ENCODE data around the gene TMEM141. TPM values are rescaled to one million over a fixed set of nuclear protein-coding genes. Genes with fewer than 3 reads are reported as not detected.
A peak's percentile ranks its signal among the peaks of the same experiment; 100 is the strongest.
"Not testable (repeated sequence)": the region's sequence is repeated elsewhere in the genome, so short reads cannot be mapped to it uniquely, and the experiment has no call there.

The TMEM141 gene
- total RNA-seq, 2 donors from 2014 or later: 81.1 to 85.7 TPM

GRCh38 chr9:136765745-136766409 lies 25.3 kb upstream of the TMEM141 start:
- intact Hi-C loops (cut with DNase I); ATAC-seq; DNase-seq: not testable (repeated sequence)

- peak; percentile 69 for DNase-seq
- ATAC-seq; intact Hi-C loops (cut with DNase I): not testable (repeated sequence)
Measured at GRCh38 chr9:136766410-136767120, 24.6 kb upstream of the TMEM141 start.

GRCh38 chr9:136769710-136770191 lies 21.4 kb upstream of the TMEM141 start:
- intact Hi-C loops (cut with DNase I): no loop called here
- no peak for DNase-seq

DNA sequence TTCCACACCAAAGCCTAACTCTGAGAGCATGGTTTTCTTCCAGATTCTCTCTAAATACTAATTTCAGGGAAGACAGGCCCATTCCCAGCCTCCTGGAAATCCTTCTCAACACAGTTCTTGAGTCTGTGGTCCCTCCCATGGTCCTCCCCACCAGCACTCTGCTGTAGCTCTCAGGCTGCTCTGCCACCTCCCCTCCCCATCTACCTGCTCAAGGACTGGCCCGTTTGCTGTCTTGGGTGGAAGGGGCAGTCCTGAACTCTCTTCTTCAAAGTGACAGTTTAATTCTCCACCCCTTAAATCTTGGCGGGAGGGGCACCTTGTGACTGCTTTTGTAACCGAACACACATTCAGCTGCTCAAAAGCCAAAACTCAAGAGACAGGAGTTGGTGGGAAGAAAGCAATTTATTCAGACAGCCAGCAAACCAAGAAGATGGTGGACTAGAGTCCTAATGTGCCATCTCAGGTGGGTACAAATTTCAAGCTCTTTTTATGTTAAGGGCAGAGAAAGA lies 19.2 kb upstream of the TMEM141 start:
- intact Hi-C loops (cut with DNase I): no loop called here
- ATAC-seq: no peak
- no peak for DNase-seq

More at GRCh38 chr9:136769710-136770191, 21.4 kb upstream of the TMEM141 start:
- peak; percentile 26 to 68 for ATAC-seq

DNA sequence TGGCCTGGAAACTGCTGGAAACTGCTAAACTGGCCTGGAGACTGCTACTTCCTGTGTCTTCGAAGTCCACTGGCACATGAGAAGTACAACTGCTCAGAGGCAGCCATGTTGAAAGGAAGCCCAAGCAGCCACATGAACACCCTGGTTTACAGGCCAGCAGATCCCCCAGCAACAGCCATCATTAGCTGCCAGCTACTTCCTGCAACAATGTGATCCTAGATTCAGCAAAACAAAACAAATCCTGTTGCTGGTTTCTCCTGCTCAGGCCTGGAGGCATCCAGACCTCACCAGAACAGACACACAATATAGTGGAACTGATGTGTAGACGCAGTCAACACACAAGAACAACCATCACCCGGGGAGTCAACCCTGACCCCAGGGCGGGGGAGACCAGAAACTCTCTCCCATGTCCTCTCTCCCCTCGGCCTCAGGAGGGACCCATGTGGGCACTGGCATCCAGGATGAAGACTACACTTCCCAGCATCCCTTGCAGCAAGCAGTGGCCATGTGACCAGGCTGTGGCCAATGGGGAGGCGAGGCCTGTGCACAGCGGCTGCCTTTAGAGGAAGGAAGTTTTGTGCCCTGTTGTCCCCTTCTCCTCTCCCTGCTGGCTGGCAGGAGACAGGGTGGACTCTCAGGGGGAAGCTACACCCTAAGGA lies 17.6 kb upstream of the TMEM141 start:
- ATAC-seq (peak in 1 of 2 donors; percentile 70), DNase-seq (no peak)
- intact Hi-C loops (cut with DNase I): no loop called here

- intact Hi-C loops (cut with DNase I): no loop called here
- ATAC-seq (no peak), DNase-seq (no peak)
Measured at GRCh38 chr9:136774416-136775045, 16.6 kb upstream of the TMEM141 start.

- intact Hi-C loops (cut with DNase I): no loop called here
- DNase-seq (no peak), ATAC-seq (no peak)
Measured at GRCh38 chr9:136775191-136775590, 16.0 kb upstream of the TMEM141 start.

GRCh38 chr9:136776947-136777346 lies 14.2 kb upstream of the TMEM141 start:
- intact Hi-C loops (cut with DNase I): no loop called here
- DNase-seq (no peak), ATAC-seq (no peak)

- intact Hi-C loops (cut with DNase I): no loop called here
- ATAC-seq (no peak), DNase-seq (no peak)
Measured at GRCh38 chr9:136777359-136777758, 13.8 kb upstream of the TMEM141 start.

GRCh38 chr9:136779808-136780207 lies 11.3 kb upstream of the TMEM141 start:
- intact Hi-C loops (cut with DNase I): loop anchor here in 1 of 2 donors (10.0 kb wide), 1 partner anchor 285 kb away; no protein-coding TSS in a partner anchor
- DNase-seq (no peak), ATAC-seq (no peak)

DNA sequence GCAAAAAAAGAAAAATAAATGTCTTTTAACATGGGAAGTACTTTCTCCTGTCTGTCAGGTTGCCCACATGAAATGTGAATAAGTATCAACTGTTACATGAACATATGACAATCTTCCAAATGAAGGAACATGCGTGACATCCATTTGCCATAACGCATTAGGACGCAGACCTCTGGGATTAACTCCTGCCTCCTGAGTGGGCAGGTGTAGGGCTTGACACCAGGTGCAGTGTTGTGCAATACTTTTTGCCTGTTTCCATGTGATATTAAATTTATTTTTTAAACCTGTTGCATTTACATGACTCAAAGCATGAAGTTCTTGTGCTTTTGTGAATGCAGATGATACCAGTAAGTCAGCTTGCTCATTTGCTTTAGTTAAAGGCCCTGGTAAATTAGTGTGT lies 8.7 kb upstream of the TMEM141 start:
- ATAC-seq (no peak), DNase-seq (no peak)
- intact Hi-C loops (cut with DNase I): loop anchor here in 1 of 2 donors (10.0 kb wide), 1 partner anchor 282 kb away; no protein-coding TSS in a partner anchor

- ATAC-seq (no peak), DNase-seq (no peak)
- intact Hi-C loops (cut with DNase I): loop anchor here in 1 of 2 donors (10.0 kb wide), 1 partner anchor 280 kb away; no protein-coding TSS in a partner anchor
Measured at GRCh38 chr9:136784249-136784996, 6.7 kb upstream of the TMEM141 start.

DNA sequence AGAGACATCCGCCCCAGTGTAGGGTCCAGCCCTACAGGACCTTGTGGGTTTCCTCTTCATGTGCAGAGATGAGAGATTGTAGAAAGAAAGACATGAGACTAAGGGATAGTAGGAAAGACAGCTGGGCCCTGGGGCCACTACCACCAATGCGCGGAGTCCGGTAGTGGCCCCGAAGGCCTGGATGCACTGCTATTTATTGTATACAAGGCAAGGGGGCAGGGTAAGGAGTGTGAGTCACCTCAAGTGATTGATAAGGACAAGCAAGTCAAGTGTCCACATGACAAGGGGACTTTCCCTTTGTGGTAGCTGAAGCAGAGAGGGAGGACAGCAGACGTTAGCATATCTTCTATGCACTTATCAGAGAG lies 6.2 kb upstream of the TMEM141 start:
- no peak for DNase-seq
- ATAC-seq: no peak

DNA sequence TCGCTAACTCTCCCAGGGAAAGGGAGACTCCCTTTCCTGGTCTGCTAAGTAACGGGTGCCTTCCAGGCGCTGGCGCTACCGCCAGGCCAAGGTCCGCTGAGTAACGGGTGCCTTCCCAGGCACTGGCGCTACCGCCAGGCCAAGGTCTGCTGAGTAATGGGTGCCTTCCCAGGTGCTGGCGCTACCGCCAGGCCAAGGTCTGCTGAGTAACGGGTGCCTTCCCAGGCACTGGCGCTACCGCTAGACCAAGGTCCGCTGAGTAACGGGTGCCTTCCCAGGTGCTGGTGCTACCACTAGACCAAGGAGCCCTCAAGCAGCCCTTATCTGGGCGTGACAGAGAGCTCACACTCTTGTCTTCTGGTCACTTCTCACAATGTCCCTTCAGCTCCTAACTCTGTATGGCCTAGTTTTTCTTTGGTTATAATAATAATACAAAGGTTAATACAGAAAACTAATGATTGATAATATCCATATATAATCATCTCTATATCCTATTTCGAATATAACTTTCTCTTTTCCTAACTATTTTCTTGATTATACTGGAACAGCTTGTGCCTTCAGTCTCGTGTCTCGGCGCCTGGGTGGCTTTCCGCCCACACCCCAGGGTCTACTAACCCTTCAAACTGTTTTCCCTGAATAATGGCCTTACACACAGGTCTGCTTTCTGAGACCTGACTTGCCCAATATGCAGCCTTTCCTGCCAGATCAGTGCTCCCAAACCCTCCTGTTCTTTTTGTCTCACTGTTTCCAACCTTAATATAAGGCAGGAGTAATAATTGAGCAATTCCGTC lies 5.4 kb upstream of the TMEM141 start:
- intact Hi-C loops (cut with DNase I): loop anchor here (2.0 to 10.0 kb wide), 3 partner anchors 249 to 279 kb away; no protein-coding TSS in a partner anchor
- not testable (repeated sequence) for DNase-seq, ATAC-seq

More for the DNA sequence above, 6.2 kb upstream of the TMEM141 start:
- intact Hi-C loops (cut with DNase I): loop anchor here in 1 of 2 donors (5.0 to 10.0 kb wide), 2 partner anchors 252 to 280 kb away; no protein-coding TSS in a partner anchor

DNA sequence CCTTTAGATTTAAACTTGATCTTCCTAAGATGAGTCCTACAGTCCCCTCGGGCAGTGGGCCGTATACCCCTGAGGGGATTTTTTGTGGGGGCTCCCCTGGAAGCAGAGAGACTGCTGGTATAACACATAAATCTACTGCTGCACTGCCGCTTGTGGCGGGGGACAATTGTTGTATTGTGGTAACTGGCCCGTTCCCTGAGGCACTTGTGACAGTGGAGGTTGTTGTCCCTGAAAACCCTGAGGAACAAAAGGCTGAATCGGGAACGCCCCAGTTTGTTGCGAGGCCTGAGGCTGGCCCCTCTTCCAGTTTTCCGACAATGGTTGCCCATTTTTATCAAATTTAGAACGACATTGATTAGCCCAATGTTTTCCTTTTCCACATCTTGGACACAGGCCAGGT lies 4.7 kb upstream of the TMEM141 start:
- DNase-seq: no peak
- no peak for ATAC-seq
- intact Hi-C loops (cut with DNase I): loop anchor here (2.0 to 10.0 kb wide), 3 partner anchors 248 to 278 kb away; no protein-coding TSS in a partner anchor

DNA sequence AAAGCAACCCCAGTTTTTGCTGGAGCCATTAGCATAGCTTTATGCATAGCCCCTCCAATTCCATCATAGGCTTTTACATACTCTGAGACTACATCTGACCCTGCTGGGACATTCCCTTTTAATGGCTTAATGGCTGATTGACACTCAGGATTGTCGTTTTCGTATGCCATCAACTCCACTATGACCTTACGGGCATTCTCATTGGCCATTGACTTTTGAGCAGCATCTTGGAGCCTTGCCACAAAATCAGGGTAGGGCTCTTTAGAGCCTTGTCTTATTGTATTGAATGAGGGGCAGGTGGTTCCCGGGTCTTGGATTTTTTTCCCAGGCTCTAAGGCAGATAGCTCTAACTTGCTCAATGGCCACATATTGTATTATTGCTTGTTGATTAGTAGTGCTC lies 4.2 kb upstream of the TMEM141 start:
- intact Hi-C loops (cut with DNase I): loop anchor here (2.0 to 10.0 kb wide), 3 partner anchors 248 to 278 kb away; no protein-coding TSS in a partner anchor
- not testable (repeated sequence) for DNase-seq, ATAC-seq

GRCh38 chr9:136787690-136788400 lies 3.3 kb upstream of the TMEM141 start:
- intact Hi-C loops (cut with DNase I): loop anchor here (2.0 to 10.0 kb wide), 3 partner anchors 247 to 277 kb away; no protein-coding TSS in a partner anchor
- ATAC-seq: no peak

More at GRCh38 chr9:136787690-136788400, 3.3 kb upstream of the TMEM141 start:
- peak; percentile 76 for DNase-seq

All from left cardiac atrium (tissue), 4 donors.